ENCODE data around the gene PCNX3.

PCNX3 gene

GRCh38 chr11:65599955-65600246 lies 15.7 kb upstream of the PCNX3 start:
- DNase-seq: no peak

GRCh38 chr11:65604258-65604657 lies 11.3 kb upstream of the PCNX3 start:
- no peak for DNase-seq

GRCh38 chr11:65606876-65607613 lies 8.5 kb upstream of the PCNX3 start:
- peak; percentile 58 for DNase-seq

GRCh38 chr11:65607614-65608426 lies 7.8 kb upstream of the PCNX3 start:
- no peak for DNase-seq

- no peak for DNase-seq
These were observed 6.3 kb upstream of the PCNX3 start for GRCh38 chr11:65609229-65609628.

GRCh38 chr11:65609665-65610064 lies 5.9 kb upstream of the PCNX3 start:
- DNase-seq: no peak

- no peak for DNase-seq
These were observed 5.2 kb upstream of the PCNX3 start for GRCh38 chr11:65610404-65610803.

GRCh38 chr11:65611028-65611757 lies 4.4 kb upstream of the PCNX3 start:
- DNase-seq: no peak

- no peak for DNase-seq
These were observed 3.6 kb upstream of the PCNX3 start for GRCh38 chr11:65611758-65612603.

- DNase-seq: no peak
These were observed 2.9 kb upstream of the PCNX3 start for GRCh38 chr11:65612691-65613090.

- DNase-seq: no peak
These were observed 2.3 kb upstream of the PCNX3 start for GRCh38 chr11:65613091-65613928.

- DNase-seq: no peak
These were observed 486 bp downstream of the PCNX3 start for GRCh38 chr11:65615950-65616574.

GRCh38 chr11:65616575-65617001 lies 1.0 kb downstream of the PCNX3 start:
- no peak for DNase-seq

GRCh38 chr11:65617136-65617850 lies 1.7 kb downstream of the PCNX3 start:
- no peak for DNase-seq

- DNase-seq: no peak
These were observed 2.6 kb downstream of the PCNX3 start for GRCh38 chr11:65617990-65618751.

- DNase-seq: no peak
These were observed 3.2 kb downstream of the PCNX3 start for GRCh38 chr11:65618763-65619162.

GRCh38 chr11:65619281-65619928 lies 3.8 kb downstream of the PCNX3 start:
- DNase-seq: no peak

- no peak for DNase-seq
These were observed 5.1 kb downstream of the PCNX3 start for GRCh38 chr11:65620666-65621065.

GRCh38 chr11:65621460-65621859 lies 5.9 kb downstream of the PCNX3 start:
- DNase-seq: no peak

Data from amniotic stem cell (primary cell).